ENCODE measurements around the gene TYSND1.
"Not testable (repeated sequence)": the region's sequence is repeated elsewhere in the genome, so short reads cannot be mapped to it uniquely, and the experiment has no call there.

The TYSND1 gene, protein sequence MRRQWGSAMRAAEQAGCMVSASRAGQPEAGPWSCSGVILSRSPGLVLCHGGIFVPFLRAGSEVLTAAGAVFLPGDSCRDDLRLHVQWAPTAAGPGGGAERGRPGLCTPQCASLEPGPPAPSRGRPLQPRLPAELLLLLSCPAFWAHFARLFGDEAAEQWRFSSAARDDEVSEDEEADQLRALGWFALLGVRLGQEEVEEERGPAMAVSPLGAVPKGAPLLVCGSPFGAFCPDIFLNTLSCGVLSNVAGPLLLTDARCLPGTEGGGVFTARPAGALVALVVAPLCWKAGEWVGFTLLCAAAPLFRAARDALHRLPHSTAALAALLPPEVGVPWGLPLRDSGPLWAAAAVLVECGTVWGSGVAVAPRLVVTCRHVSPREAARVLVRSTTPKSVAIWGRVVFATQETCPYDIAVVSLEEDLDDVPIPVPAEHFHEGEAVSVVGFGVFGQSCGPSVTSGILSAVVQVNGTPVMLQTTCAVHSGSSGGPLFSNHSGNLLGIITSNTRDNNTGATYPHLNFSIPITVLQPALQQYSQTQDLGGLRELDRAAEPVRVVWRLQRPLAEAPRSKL

DNA sequence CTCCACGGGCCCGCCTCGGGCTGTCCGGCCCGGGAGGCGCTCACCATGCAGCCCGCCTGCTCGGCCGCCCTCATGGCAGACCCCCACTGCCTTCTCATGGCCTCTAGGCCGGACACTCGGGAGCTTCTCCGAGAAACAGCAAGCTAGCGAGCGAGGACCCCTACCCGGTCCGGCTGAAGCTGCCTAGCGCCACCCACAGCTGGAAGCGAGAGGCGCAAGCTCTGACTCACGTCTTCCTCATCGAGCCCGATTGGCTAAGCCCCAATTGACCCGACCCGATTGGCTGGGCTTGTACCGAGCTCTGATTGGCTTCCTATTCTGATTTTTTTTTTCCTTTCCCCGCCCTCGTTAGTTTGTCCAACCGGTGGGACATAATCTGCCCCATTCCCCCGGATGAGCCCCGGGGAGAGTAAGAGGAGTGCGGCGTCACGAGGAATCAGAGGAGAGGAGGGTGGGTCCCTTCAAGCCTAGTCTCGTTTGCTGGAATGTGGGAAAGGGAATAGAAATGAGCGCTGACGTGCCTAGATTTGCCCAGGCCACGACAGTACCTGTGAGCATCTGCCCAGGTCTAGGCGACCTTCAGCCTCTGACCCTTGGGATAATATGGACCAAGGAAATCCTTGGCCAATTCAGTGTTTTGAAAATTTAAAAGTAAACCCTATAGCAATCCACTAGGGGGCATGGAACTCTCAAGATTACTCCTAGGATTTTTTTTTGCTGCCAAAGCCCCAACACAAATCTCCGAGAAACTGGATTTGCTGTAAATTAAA lies at the start of gene TYSND1:
TYSND1 (minus strand) TSS at position 212 of the 770 bp plus-strand sequence; CDS start at position 98, 114 bp downstream.
- DNase-seq, result peak; percentile 100

- DNase-seq, result peak; percentile 25
Measured at GRCh38 chr10:70193391-70193844, 46.9 kb upstream of the TYSND1 start.

DNA sequence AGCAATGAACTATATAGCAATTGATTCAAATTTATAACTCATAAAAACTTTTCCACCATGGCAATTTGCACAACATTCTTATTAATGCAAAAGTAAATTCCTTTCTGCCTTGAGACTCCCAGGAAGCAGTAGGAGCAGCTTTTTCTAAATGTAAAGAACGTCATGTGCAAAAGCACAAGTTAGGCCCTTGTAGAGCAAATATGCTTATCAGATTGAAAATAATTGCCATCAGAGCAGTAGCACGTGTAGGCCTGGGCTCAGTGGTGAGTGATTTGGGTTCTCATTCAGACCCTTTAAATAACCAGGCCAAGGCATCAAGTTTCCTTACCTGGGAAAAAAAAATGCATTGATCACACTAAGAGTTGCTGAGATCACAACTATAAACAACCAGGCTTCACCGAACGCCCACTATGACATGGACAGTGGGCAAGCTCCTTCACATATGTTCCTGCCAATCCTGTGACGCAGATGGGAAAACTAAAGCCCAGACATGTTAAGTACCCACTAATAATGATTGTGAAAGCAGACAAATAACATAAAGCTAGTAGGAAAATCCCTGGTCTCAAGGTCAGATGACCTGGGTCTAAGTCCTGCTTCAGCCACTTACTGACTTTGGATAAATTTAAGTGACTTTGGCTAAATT lies 45.9 kb upstream of the TYSND1 start:
- DNase-seq, result no peak

GRCh38 chr10:70191972-70192305 lies 45.4 kb upstream of the TYSND1 start:
- peak; percentile 90 for DNase-seq

- DNase-seq, result no peak
Measured at GRCh38 chr10:70191161-70191971, 44.9 kb upstream of the TYSND1 start.

- peak; percentile 32 for DNase-seq
Measured at GRCh38 chr10:70190581-70190980, 44.1 kb upstream of the TYSND1 start.

DNA sequence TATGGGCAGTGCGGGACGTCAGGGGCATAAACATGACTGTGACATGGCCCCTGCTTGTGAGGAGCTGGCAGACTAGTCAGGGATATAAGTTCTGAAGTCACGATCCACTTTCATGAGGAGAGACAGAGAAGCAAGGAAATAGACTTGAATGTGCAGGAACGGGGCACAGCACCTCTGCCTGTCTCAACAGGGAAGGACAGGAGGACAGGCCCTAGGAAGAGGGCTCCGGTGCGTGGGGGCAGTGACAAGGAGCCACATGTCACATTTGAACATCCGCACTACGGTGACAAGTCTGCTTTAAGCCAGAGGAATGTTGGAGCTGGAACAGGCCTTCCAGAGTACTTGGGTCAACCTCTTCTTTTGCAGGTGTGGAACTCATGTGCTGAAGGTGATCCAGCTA lies 43.6 kb upstream of the TYSND1 start:
- DNase-seq, result no peak

DNA sequence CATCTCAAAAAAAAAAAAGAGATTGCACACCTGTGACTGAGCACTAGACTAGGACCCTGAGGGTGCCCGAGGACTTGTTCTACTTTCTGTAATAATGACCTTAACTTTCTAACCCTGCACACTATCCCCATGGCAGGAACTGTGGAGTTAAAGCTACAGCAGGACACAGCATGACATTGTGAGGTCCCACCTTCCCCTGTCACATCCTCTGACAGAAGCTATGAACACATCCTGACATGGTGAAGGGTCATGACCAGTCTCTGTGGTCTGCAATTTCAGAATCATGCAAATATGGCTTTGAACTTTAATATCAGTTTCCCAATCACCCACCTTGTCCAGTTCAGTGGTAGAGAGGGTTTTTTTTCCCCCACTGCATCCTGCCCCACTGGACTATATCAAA lies 42.3 kb upstream of the TYSND1 start:
- DNase-seq, result no peak

GRCh38 chr10:70186571-70186970 lies 40.1 kb upstream of the TYSND1 start:
- no peak for DNase-seq

- DNase-seq, result no peak
Measured at GRCh38 chr10:70186090-70186489, 39.6 kb upstream of the TYSND1 start.

DNA sequence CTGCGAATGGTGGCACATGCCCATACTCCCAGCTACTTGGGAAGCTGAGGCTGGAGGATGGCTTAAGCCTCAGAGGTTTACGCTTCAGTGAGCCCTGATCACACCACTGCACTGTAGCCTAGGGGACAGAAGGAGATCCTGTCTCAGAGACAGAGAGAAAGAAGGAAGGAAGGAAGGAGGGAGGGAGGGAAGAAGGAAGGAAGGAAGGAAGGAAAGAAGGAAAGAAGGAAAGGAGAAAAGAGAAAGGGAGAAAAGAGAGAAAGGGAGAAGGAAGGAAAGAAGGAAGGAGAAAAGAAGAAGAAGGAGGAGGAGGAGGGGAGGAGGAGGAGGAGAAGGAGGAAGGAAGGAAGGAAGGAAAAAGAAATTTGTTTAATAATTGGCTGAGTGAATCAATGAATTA lies 36.8 kb upstream of the TYSND1 start:
- no peak for DNase-seq

- DNase-seq, result not testable (repeated sequence)
Measured at GRCh38 chr10:70179209-70179608, 32.7 kb upstream of the TYSND1 start.

GRCh38 chr10:70178139-70178725 lies 31.7 kb upstream of the TYSND1 start:
- no peak for DNase-seq

- peak; percentile 37 for DNase-seq
Measured at GRCh38 chr10:70176441-70176840, 29.9 kb upstream of the TYSND1 start.

GRCh38 chr10:70175516-70175915 lies 29.0 kb upstream of the TYSND1 start:
- peak; percentile 21 for DNase-seq

- no peak for DNase-seq
Measured at GRCh38 chr10:70174058-70174741, 27.7 kb upstream of the TYSND1 start.

GRCh38 chr10:70169649-70170364 lies 23.3 kb upstream of the TYSND1 start:
- no peak for DNase-seq

DNA sequence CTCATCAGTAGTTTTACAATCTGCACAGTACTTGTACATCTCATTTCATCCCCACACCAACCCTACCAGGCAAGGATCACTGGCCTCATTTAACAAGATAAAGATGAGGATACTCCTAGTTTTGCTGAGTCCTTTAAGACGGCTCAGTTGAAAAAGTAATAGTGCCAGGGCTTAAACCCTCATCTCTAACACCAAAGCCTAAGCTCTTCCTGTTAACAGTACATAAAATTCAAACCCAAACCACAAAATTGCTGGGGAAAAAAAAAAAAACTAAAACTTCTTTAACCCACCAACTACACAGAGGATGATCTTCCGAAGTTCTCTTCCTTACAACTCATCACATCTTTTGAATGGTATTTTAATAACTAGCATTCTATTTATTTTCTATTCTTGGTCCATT lies 22.5 kb upstream of the TYSND1 start:
- DNase-seq, result no peak

DNA sequence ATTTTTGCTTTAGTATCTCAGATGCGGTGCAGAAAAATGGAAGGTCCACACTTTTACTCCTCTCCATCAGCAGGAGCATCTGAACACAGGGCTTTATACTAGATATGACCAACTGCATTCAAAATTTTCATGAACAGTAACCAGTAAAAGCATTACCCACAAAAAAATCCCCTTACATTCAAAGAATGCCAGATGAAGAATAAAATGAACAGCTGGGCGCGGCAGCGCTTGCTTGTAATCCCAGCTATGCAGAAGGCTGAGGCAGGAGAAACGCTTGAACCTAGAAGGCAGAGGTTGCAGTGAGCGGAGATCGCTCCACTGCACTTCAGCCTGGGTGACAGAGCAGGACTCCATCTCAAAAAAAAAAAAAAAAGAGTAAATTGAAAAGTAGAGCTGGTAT lies 20.7 kb upstream of the TYSND1 start:
- no peak for DNase-seq

DNA sequence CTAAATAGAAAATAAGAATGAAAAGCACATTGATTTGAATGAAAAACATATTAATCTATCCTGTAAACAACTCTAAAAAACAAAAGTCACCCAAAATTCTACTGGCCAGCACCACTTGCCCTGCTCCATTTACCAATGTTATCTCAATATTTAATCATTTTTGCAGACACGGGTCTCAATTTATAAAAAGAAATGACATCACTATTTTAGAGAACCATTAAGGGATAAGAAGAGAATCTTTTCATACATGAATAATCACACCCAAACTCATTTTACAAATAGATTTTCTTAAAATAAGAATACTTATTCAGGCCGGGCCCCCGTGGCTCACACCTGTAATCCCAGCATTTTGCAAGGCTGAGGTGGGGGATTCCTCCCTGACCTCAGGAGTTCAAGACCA lies 19.9 kb upstream of the TYSND1 start:
- DNase-seq, result no peak

DNA sequence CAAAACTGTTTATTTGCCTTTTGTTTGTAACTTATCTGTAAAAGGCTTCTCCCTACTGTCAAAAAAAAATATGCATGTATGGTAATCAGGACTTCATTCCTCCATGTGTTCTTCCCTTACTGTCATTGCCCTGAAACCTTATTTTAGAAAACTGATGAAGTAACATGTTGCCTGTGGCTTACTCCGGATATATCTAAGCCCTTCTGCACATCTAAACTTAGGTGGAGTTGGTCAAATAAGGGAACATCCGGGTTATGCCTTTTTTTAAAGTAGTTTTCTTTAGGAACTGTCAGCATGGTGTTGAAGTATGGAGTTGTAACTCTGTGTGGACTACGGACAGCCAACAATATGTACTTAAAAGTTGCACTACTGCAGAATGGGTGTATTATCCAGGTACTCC lies 17.7 kb upstream of the TYSND1 start:
- DNase-seq, result no peak
